Neural cell (in vitro differentiated cells): ENCODE data around the gene GORASP2.

Experiments used
- MXI1 ChIP-seq: fragments of 450-650 bp; conservative IDR thresholded peaks from 2 replicates; pipeline ENCODE4 v1.6.1; 2014; ENCODE audit warnings: antibody characterized with exemption, mild to moderate bottlenecking; ENCODE audit not compliant: poor library complexity, severe bottlenecking
- POLR2AphosphoS5 ChIP-seq: IDR thresholded peaks from 2 replicates; pipeline ENCODE4 v1.6.1; 2012
- RAD21 ChIP-seq: fragments of 450-650 bp; conservative IDR thresholded peaks from 2 replicates; pipeline ENCODE4 v1.6.1; 2014; ENCODE audit warnings: antibody characterized with exemption, mild to moderate bottlenecking, moderate library complexity
- TAF1 ChIP-seq: IDR thresholded peaks from 2 replicates; pipeline ENCODE4 v1.6.1; 2012; ENCODE audit warnings: low read depth
- TF ChIP-seq, protein P1 (sequence below): fragments of 450-650 bp; IDR thresholded peaks from 2 replicates; pipeline ENCODE4 v1.5.1; 2014; ENCODE audit warnings: antibody characterized with exemption, mild to moderate bottlenecking, moderate library complexity; ENCODE audit not compliant: poor library complexity, severe bottlenecking

DNA sequence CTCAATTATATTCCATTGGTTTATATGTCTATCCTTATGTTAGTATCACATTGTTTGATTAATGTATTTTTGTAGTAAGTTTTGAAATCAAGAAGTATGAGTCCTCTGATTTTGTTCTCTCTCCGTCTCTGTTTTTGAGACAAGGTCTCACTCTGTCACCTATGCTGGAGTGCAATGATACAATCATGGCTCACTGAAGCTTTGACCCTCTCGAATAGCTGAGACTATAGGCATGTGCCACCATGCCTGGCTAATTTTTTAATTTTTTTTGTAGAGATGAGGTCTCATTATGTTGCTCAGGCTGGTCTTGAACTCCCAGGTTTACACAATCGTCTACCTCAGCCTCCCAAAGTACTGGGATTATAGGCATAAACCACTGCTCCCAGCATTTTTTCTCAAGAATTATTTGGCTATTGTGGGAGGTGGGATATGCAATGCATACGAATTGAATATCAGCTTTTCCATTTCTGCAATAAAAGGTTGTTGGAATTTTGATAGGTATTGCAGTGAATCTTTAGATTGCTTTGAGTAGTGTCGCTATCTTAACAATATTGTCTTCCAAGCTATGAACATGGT lies 17.7 kb upstream of the GORASP2 start:
- TF ChIP-seq, protein P1, sequence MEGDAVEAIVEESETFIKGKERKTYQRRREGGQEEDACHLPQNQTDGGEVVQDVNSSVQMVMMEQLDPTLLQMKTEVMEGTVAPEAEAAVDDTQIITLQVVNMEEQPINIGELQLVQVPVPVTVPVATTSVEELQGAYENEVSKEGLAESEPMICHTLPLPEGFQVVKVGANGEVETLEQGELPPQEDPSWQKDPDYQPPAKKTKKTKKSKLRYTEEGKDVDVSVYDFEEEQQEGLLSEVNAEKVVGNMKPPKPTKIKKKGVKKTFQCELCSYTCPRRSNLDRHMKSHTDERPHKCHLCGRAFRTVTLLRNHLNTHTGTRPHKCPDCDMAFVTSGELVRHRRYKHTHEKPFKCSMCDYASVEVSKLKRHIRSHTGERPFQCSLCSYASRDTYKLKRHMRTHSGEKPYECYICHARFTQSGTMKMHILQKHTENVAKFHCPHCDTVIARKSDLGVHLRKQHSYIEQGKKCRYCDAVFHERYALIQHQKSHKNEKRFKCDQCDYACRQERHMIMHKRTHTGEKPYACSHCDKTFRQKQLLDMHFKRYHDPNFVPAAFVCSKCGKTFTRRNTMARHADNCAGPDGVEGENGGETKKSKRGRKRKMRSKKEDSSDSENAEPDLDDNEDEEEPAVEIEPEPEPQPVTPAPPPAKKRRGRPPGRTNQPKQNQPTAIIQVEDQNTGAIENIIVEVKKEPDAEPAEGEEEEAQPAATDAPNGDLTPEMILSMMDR, result no peak
- no peak for TF ChIP-seq TAF1
- TF ChIP-seq MXI1, result no peak
- TF ChIP-seq POLR2AphosphoS5, result no peak
- TF ChIP-seq RAD21, result no peak
